SK-N-SH (cell line): ENCODE results near the gene HERC5. TPM values are rescaled to one million over a fixed set of nuclear protein-coding genes. Genes with fewer than 3 reads are reported as not detected.

Experiments
- CTCF ChIA-PET: fragments of 300-600, 350-600 bp; formaldehyde crosslinking; extraction: SDS; loops from one replicate; lab custom pipeline; 2021; lab: Yijun Ruan, JAX
- POLR2A ChIA-PET: fragments of 350-600 bp; sonication (Branson Sonifier 250); formaldehyde crosslinking; extraction: SDS; loops from one replicate; lab custom pipeline; 2020; ENCODE audit warnings: antibody characterized with exemption, inconsistent platforms; lab: Yijun Ruan, JAX
- DNase-seq: peaks from one replicate; pipeline ENCODE4 v3.0.0; 2012
- H2AFZ ChIP-seq: fragments of 200-600 bp; sonication (generic); 2 replicates; pipeline ENCODE4 v1.8.1; 2016; ENCODE audit warnings: antibody characterized with exemption, mild to moderate bottlenecking, low read depth
- H3F3A ChIP-seq: fragments of 200-600 bp; sonication (generic); replicated peaks from 2 replicates; pipeline ENCODE3; 2016; ENCODE audit warnings: antibody characterized with exemption, mild to moderate bottlenecking; ENCODE audit not compliant: insufficient read depth
- H3K27ac ChIP-seq, 2 experiments: fragments of 200-500 bp in 1 of 2; fragments of 200-600 bp in 1 of 2; sonication (Bioruptor generic) in 1 of 2; sonication (generic), shearing (Covaris generic) in 1 of 2; 2 replicates each; pipeline versions ENCODE4 v1.5.1 to v1.6.1; 2014 to 2016; ENCODE audit warnings: low read depth in 2 of 2, inconsistent platforms in 1 of 2, low read length in 1 of 2, mild to moderate bottlenecking in 1 of 2, mixed read lengths in 1 of 2
- H3K27me3 ChIP-seq: fragments of 200-600 bp; sonication (generic), shearing (Covaris generic); 2 replicates; pipeline ENCODE4 v1.6.1; 2016; ENCODE audit warnings: mixed run types; ENCODE audit not compliant: insufficient read depth
- H3K36me3 ChIP-seq, 2 experiments: fragments of 200-500 bp in 1 of 2; fragments of 200-600 bp in 1 of 2; sonication (Bioruptor generic) in 1 of 2; sonication (generic) in 1 of 2; replicated peaks in 1 of 2; 2 replicates each; pipeline versions ENCODE3 to v1.5.1; 2014 to 2016; ENCODE audit warnings: low read length in 1 of 2, mild to moderate bottlenecking in 1 of 2; ENCODE audit not compliant: insufficient read depth in 2 of 2, control insufficient read depth in 1 of 2
- H3K4me1 ChIP-seq, 2 experiments: fragments of 200-500 bp in 1 of 2; fragments of 200-600 bp in 1 of 2; sonication (Bioruptor generic) in 1 of 2; sonication (generic), shearing (Covaris generic) in 1 of 2; 2 replicates each; pipeline versions ENCODE4 v1.5.1 to v1.6.1; 2014 to 2016; ENCODE audit warnings: low read depth in 1 of 2, low read length in 1 of 2, mixed run types in 1 of 2; ENCODE audit not compliant: insufficient read depth in 2 of 2, control insufficient read depth in 1 of 2
- H3K4me2 ChIP-seq: fragments of 200-600 bp; sonication (generic), shearing (Covaris generic); 2 replicates; pipeline ENCODE4 v1.6.1; 2017; ENCODE audit warnings: mixed run types
- H3K4me3 ChIP-seq, 2 experiments: fragments of 200-500 bp in 1 of 2; fragments of 200-600 bp in 1 of 2; sonication (Bioruptor generic) in 1 of 2; sonication (generic), shearing (Covaris generic) in 1 of 2; 2 replicates each; pipeline versions ENCODE4 v1.5.1 to v1.8.1; 2014 to 2016; ENCODE audit warnings: low read depth in 2 of 2, inconsistent platforms in 1 of 2, low read length in 1 of 2, mild to moderate bottlenecking in 1 of 2, mixed read lengths in 1 of 2, moderate library complexity in 1 of 2
- H3K79me2 ChIP-seq: fragments of 200-600 bp; sonication (generic); 2 replicates; pipeline ENCODE4 v1.8.1; 2017; ENCODE audit warnings: mild to moderate bottlenecking; ENCODE audit not compliant: insufficient read depth
- H3K9ac ChIP-seq: fragments of 200-600 bp; sonication (generic); 2 replicates; pipeline ENCODE4 v1.6.1; 2017; ENCODE audit warnings: mixed run types
- H3K9me2 ChIP-seq: fragments of 200-600 bp; sonication (generic); 2 replicates; pipeline ENCODE4 v1.6.1; 2017; ENCODE audit warnings: mixed run types
- H3K9me3 ChIP-seq: fragments of 200-600 bp; sonication (generic); 2 replicates; pipeline ENCODE4 v1.6.1; 2017; ENCODE audit warnings: mixed run types, mild to moderate bottlenecking, moderate library complexity
- H4K20me1 ChIP-seq: fragments of 200-600 bp; sonication (generic); 2 replicates; pipeline ENCODE4 v1.6.1; 2017; ENCODE audit warnings: mild to moderate bottlenecking, mixed run types; ENCODE audit not compliant: insufficient read depth
- CTCF ChIP-seq: fragments of 200-600 bp; sonication (generic); IDR thresholded peaks from 2 replicates; pipeline ENCODE4 v1.6.1; 2017; ENCODE audit warnings: antibody characterized with exemption, mild to moderate bottlenecking, moderate library complexity
- FOXM1 ChIP-seq: IDR thresholded peaks from 2 replicates; pipeline ENCODE4 v1.4.0; 2012; ENCODE audit warnings: low read depth, mild to moderate bottlenecking
- NRF1 ChIP-seq: IDR thresholded peaks from 2 replicates; pipeline ENCODE4 v1.6.1; 2012; ENCODE audit warnings: low read depth, mild to moderate bottlenecking, low read length
- POLR2AphosphoS5 ChIP-seq: IDR thresholded peaks from 2 replicates; pipeline ENCODE4 v1.6.1; 2012; ENCODE audit warnings: low read depth, low read length
- RCOR1 ChIP-seq: fragments of 150-350 bp; IDR thresholded peaks from 2 replicates; pipeline ENCODE4 v1.6.1; 2017; ENCODE audit warnings: antibody characterized with exemption, low read length
- SIN3A ChIP-seq: IDR thresholded peaks from 2 replicates; pipeline ENCODE4 v1.6.1; 2012; ENCODE audit warnings: low read depth, mild to moderate bottlenecking, low read length, moderate library complexity, borderline replicate concordance
- SMC3 ChIP-seq: IDR thresholded peaks from 2 replicates; pipeline ENCODE4 v1.6.1; 2012; ENCODE audit warnings: low read depth, low read length, improper control_type of control experiment
- TAF1 ChIP-seq: IDR thresholded peaks from 2 replicates; pipeline ENCODE4 v1.6.1; 2012; ENCODE audit warnings: low read depth, mild to moderate bottlenecking, low read length, moderate library complexity, borderline replicate concordance
- USF1 ChIP-seq: IDR thresholded peaks from 2 replicates; pipeline ENCODE4 v1.4.0; 2012; ENCODE audit warnings: low read depth, borderline replicate concordance
- ZBTB33 ChIP-seq: IDR thresholded peaks from 2 replicates; pipeline ENCODE4 v1.4.0; 2012; ENCODE audit warnings: low read depth, borderline replicate concordance
- WGBS: methylation state at CpG from one replicate; pipeline ENCODE4 v1.1.6; 2017; ENCODE audit warnings: low lambda C conversion rate; 5-methylcytosine and 5-hydroxymethylcytosine counted together
- polyA plus RNA-seq, 3 experiments: library from polyadenylated mRNA; depleted of rRNA; stranded (reverse); fragments of >200 nt; gene quantifications; 2 replicates each; pipeline ENCODE4 v1.2.3, GENCODE V29; 2012

The HERC5 gene
- polyA plus RNA-seq, 1 of the 3 experiments (the other 2 are of a cell fraction), result 0.15 TPM

GRCh38 chr4:88411491-88412096 is 45.3 kb upstream of the HERC5 start:
- no peak overlapping the region for H3K4me2 ChIP-seq
- no peaks in the 10 kb centered on the region for H3K4me1 ChIP-seq
- WGBS, result 75% methylated on average over 3 of the region's 3 CpGs

GRCh38 chr4:88413801-88414200 is 43.1 kb upstream of the HERC5 start:
- Histone ChIP-seq H3K79me2 (no peaks in the 10 kb centered on the region), H3K4me3 (no peak overlapping the region), H2AFZ (no peak overlapping the region), H4K20me1 (no peaks in the 10 kb centered on the region), H3K27me3 (no peaks in the 10 kb centered on the region), H3K4me1 (no peaks in the 10 kb centered on the region), H3K27ac (no peak overlapping the region), H3K36me3 (no peaks in the 10 kb centered on the region), H3F3A (no peaks in the 10 kb centered on the region), H3K9me2 (no peaks in the 10 kb centered on the region), H3K9me3 (no peaks in the 10 kb centered on the region), H3K9ac (no peak overlapping the region), H3K4me2 (no peak overlapping the region)
- 31% methylated on average over 1 of the region's 1 CpG for WGBS
- TF ChIP-seq NRF1 (no peak), SMC3 (no peak), SIN3A (no peak)
- ChIA-PET CTCF (interaction anchor here (0.9 to 1.0 kb wide), 2 partner anchors 114 to 565 kb away, joined by 3 read pairs; no protein-coding TSS in a partner anchor), POLR2A (no interaction called here)
- DNase-seq, result no peak

More at GRCh38 chr4:88411491-88412096, 45.3 kb upstream of the HERC5 start:
- H3K27ac ChIP-seq, result no peak overlapping the region
- POLR2A ChIA-PET, result no interaction called here
- no peak overlapping the region for H2AFZ ChIP-seq
- no peaks in the 10 kb centered on the region for H3K36me3 ChIP-seq
- no peaks in the 10 kb centered on the region for H3K27me3 ChIP-seq
- no peak for TF ChIP-seq USF1
- no peaks in the 10 kb centered on the region for H3F3A ChIP-seq
- no peak overlapping the region for H3K9ac ChIP-seq
- no peak for DNase-seq
- no peaks in the 10 kb centered on the region for H4K20me1 ChIP-seq
- H3K4me3 ChIP-seq, result no peak overlapping the region
- H3K9me2 ChIP-seq, result no peaks in the 10 kb centered on the region
- H3K79me2 ChIP-seq, result no peaks in the 10 kb centered on the region
- CTCF ChIA-PET, result no interaction called here
- H3K9me3 ChIP-seq, result no peaks in the 10 kb centered on the region

GRCh38 chr4:88414755-88415154 is 42.2 kb upstream of the HERC5 start:
- Histone ChIP-seq H3K27me3 (no peaks in the 10 kb centered on the region), H3K36me3 (no peaks in the 10 kb centered on the region), H3K27ac (no peak overlapping the region), H3K9ac (no peak overlapping the region), H4K20me1 (no peaks in the 10 kb centered on the region), H3K79me2 (no peaks in the 10 kb centered on the region), H3K4me2 (no peak overlapping the region), H3K9me2 (no peaks in the 10 kb centered on the region), H3K4me1 (no peaks in the 10 kb centered on the region), H3K9me3 (no peaks in the 10 kb centered on the region), H2AFZ (no peak overlapping the region), H3F3A (no peaks in the 10 kb centered on the region), H3K4me3 (no peak overlapping the region)
- CTCF ChIA-PET, result no interaction called here
- 92% methylated on average over 4 of the region's 4 CpGs for WGBS
- no peak for DNase-seq
- POLR2A ChIA-PET, result no interaction called here
- no peak for TF ChIP-seq TAF1
- no peak for TF ChIP-seq FOXM1
- TF ChIP-seq CTCF, result no peak
- TF ChIP-seq NRF1, result no peak
- TF ChIP-seq RCOR1, result no peak
- no peak for TF ChIP-seq POLR2AphosphoS5
- TF ChIP-seq SMC3, result no peak
- no peak for TF ChIP-seq ZBTB33
